NCI-H1694 (cell line): ENCODE results near the gene SCYGR7.
"Not testable (repeated sequence)": the region's sequence is repeated elsewhere in the genome, so short reads cannot be mapped to it uniquely, and the experiment has no call there.

Source experiments
- DNase-seq: peaks from one replicate; lab custom pipeline; 2025; lab: John Stamatoyannopoulos, UW

SCYGR7 gene

GRCh38 chr2:227728035-227728434 lies at the start of gene SCYGR7:
Gene SCYGR7 (plus strand): TSS chr2:227728335. CDS start chr2:227728335, 0 bp downstream.
- no peak for DNase-seq

GRCh38 chr2:227684258-227684657 lies 43.9 kb upstream of the SCYGR7 start:
- DNase-seq, result no peak

GRCh38 chr2:227687189-227687588 lies 40.9 kb upstream of the SCYGR7 start:
- DNase-seq, result no peak

GRCh38 chr2:227696990-227697679 lies 31.0 kb upstream of the SCYGR7 start:
- DNase-seq, result no peak

GRCh38 chr2:227701556-227701955 lies 26.6 kb upstream of the SCYGR7 start:
- no peak for DNase-seq

GRCh38 chr2:227703280-227703732 lies 24.8 kb upstream of the SCYGR7 start:
- no peak for DNase-seq

- DNase-seq, result no peak
Observed at GRCh38 chr2:227703961-227704360, 24.2 kb upstream of the SCYGR7 start.

GRCh38 chr2:227706859-227707258 lies 21.3 kb upstream of the SCYGR7 start:
- no peak for DNase-seq

GRCh38 chr2:227707390-227707789 lies 20.7 kb upstream of the SCYGR7 start:
- DNase-seq, result no peak

- DNase-seq, result no peak
Observed at GRCh38 chr2:227710986-227711385, 17.1 kb upstream of the SCYGR7 start.

- no peak for DNase-seq
Observed at GRCh38 chr2:227713291-227713690, 14.8 kb upstream of the SCYGR7 start.

- DNase-seq, result no peak
Observed at GRCh38 chr2:227716501-227716900, 11.6 kb upstream of the SCYGR7 start.

GRCh38 chr2:227717687-227718567 lies 10.2 kb upstream of the SCYGR7 start, which contains the start of gene SLC19A3:
Gene SLC19A3 (minus strand): TSS chr2:227718028. CDS start chr2:227702318, 15,710 bp downstream.
- DNase-seq, result no peak

GRCh38 chr2:227719641-227720040 lies 8.5 kb upstream of the SCYGR7 start:
- no peak for DNase-seq

- DNase-seq, result no peak
Observed at GRCh38 chr2:227720680-227721079, 7.5 kb upstream of the SCYGR7 start.

- not testable (repeated sequence) for DNase-seq
Observed at GRCh38 chr2:227722821-227723220, 5.3 kb upstream of the SCYGR7 start.

GRCh38 chr2:227724394-227725039 lies 3.6 kb upstream of the SCYGR7 start, which contains the start of gene SCYGR6:
Gene SCYGR6 (minus strand): TSS chr2:227724757. CDS start chr2:227724757, 0 bp downstream.
- DNase-seq, result no peak

- DNase-seq, result no peak
Observed at GRCh38 chr2:227739351-227739750, 11.2 kb downstream of the SCYGR7 start.

GRCh38 chr2:227740705-227741104 lies 12.6 kb downstream of the SCYGR7 start:
- DNase-seq, result not testable (repeated sequence)

GRCh38 chr2:227745594-227745993 lies 17.5 kb downstream of the SCYGR7 start, which contains the start of gene SCYGR8:
Gene SCYGR8 (plus strand): TSS chr2:227745894. CDS start chr2:227745894, 0 bp downstream.
- no peak for DNase-seq

GRCh38 chr2:227748079-227748478 lies 19.9 kb downstream of the SCYGR7 start:
- no peak for DNase-seq

- DNase-seq, result not testable (repeated sequence)
Observed at GRCh38 chr2:227756261-227756660, 28.1 kb downstream of the SCYGR7 start.
